GM10847 (cell line): ENCODE measurements around the gene CD99.

Experiments
- POLR2A ChIP-seq: IDR thresholded peaks from 2 replicates; pipeline ENCODE4 v1.6.1; 2011; ENCODE audit not compliant: insufficient read length; ENCODE audit errors: extremely low read depth

Gene CD99

DNA sequence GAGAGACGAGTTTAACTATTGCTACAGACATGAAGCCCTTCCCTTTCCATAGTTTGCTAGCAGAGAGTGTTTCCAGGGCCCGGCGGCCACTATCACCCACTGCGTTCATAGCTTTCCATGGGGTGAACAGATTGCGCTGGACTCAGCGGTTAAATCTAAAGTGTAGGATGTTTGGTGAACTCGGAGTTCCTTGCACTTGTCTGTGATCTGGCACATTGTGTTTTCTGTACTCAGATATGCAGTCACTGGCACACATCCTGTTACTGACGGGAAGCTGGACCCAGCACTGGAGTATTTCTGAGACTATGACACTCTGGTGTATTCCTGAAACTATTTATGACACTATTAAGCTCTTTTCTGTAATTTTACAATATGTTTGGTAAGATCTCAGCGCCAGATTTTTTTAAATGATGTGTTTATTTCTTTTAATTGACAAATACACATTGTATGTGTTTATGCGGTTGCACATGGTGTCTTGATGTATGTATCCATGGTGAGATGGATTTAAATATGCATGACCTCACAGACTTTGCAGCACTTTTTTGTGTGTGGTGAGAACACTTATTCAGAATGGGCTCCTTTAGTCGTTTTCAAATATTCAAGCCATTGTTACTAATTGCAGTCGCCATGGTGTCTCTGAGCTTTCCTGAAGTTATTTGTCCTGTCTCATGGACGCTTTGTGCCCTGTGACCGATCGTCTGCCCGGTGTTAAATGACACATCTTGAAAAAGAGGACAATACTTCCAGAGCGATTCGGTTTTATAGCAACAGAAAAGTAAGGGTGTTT is 14.1 kb downstream of the CD99 start:
- TF ChIP-seq POLR2A = no peak

DNA sequence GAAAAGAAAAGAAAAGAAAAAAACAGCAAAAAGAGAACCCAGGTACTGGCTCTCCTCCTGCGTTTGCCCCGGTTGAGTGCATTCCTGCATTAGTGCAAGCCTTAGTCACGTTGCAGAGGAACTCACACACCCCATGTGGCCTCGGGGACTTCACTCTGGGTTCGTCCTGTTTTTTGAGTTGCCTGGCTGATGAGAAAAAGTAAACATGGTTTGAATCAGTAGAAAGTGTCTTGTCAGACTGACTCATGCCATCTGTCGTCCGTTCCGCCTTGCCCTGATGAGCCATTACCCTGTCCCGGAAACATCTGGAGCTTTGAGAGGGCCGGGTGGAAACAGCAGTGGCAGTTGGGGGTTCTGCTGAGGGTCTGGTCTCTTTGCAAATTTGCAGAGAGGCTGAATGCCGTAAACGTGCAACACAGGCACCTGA is 16.3 kb downstream of the CD99 start:
- no peak for TF ChIP-seq POLR2A

DNA sequence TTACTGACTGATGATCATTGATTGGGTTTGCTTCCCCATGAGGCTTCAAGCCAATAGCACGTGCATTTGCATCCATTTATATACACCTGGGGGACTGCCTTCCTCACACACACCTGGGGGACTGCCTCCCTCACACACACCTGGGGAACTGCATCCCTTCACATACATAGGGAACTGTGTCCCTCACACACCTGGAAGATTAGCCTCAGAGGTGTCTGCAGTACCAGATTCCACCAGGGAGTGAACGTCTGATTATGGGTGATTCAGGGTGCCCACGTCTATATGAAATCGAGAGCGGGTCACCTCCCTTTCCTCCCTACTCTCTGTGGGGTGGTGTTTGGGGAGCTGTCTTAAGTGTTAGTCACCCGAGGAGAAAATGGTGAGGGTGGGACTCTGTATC is 16.9 kb downstream of the CD99 start:
- TF ChIP-seq POLR2A = no peak

DNA sequence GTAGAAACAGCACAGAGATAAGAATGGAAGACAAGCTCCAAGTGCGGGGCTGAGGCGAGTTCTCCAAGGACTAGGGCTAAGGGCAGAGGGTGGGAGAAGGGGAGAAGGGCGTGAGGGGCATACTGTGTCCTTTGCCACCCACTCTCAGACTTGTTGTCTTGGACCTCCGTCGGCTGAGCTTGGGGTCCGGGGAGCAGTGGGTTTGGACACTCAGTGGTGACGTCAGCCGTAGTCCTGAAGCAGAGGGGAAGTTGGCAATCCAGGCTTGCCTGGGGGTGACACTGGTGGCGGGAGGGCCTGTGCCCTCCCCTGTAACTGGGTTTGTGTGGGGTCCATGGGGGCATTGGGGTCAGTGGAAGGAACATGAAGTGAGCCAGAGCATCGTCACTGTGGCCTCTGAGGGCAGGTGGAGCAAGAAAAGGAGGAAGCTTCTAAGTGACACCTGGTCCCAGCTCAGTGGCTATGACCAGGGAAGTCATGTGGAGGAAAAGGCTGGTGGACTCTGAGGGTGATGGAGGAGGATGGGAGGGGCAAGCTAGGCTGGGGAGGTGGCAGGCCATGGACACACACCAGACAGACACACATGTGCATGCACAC is 17.6 kb downstream of the CD99 start:
- TF ChIP-seq POLR2A = no peak

- TF ChIP-seq POLR2A = no peak
Measured at GRCh38 chrX:2709556-2709955, 18.5 kb downstream of the CD99 start.

- TF ChIP-seq POLR2A = no peak
Measured at GRCh38 chrX:2710041-2710840, 19.1 kb downstream of the CD99 start.

GRCh38 chrX:2711441-2711840 is 20.3 kb downstream of the CD99 start:
- TF ChIP-seq POLR2A = no peak

- no peak for TF ChIP-seq POLR2A
Measured at GRCh38 chrX:2712428-2712827, 21.3 kb downstream of the CD99 start.

- TF ChIP-seq POLR2A = no peak
Measured at GRCh38 chrX:2712890-2713840, 22.1 kb downstream of the CD99 start.

GRCh38 chrX:2714551-2714950 is 23.5 kb downstream of the CD99 start:
- TF ChIP-seq POLR2A = no peak

- TF ChIP-seq POLR2A = no peak
Measured at GRCh38 chrX:2715066-2715600, 24.0 kb downstream of the CD99 start.

DNA sequence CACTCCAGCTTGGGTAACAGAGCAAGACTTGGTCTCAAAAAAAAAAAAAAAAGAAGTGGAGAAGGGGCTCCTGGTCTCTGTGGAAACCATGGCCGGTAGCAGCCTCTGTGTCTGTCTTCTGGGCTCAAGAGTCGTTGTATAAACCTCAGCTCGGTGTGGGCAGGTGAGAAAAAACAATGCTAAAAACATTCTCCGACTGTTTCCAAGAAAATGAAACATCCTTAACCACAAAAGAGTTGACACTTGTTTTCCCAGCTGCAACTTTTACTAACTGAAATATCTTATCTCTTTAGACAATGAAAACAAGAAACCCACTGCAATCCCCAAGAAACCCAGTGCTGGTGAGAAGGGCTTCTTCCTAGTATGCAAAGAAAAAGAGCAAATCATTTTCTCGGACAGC is 26.2 kb downstream of the CD99 start:
- TF ChIP-seq POLR2A = no peak

DNA sequence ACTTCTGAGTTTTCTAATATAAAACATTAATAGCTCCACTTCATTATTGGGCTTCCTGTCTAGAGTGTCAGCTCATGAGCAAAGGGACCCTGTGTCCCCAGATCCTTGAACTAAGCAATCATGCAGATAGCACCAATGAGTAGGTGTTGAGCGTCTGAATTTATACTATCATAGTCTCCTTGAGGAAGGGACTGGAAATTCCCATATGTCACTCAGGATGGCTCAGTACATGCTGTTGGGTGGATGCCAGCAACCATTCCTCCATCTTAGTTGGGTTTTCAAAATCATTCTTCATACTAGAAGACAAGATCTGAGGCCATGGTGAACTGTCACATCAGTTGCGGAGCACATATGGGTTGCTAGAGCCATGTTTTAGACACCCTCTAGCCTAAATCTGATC is 27.7 kb downstream of the CD99 start:
- TF ChIP-seq POLR2A = no peak

DNA sequence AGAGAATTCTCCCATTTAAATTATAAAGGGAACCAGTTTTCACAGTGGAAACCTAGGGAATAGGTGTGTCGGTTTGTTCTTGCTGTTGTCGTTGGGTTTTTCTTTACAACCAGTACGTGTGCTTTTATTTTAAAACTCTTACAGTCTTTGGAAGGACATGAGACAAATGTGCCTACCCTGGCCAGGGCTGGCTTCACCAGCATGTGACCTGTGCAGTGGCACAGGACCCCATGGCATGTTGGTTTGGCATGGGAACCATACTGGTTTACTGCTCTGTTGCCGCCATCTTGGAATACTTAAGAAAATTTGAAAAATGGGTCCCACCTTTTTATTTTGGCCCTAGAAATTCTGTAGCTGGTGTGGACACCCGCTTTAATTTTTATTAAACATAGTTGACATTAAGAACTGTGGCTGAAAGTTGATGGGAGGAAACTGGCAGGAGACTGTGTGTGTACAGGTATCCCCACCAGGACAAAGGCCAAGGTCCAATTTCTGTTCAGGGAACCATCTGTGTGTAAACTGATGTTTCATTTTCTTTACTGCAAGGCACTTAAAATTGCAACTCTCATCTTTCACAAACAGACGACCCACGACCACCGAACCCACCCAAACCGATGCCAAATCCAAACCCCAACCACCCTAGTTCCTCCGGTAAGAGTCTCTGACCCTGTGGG is 28.8 kb downstream of the CD99 start:
- no peak for TF ChIP-seq POLR2A
